ENCODE results near the gene ZNF222. TPM values are rescaled to one million over a fixed set of nuclear protein-coding genes. Genes with fewer than 3 reads are reported as not detected.
A peak's percentile ranks its signal among the peaks of the same experiment; 100 is the strongest.

ZNF222 gene
- total and polyA plus RNA-seq, 2 of the 4 experiments (the other 2 are of a cell fraction): 3.2 to 7.0 TPM

- H3K27ac ChIP-seq (ENCODE audit: insufficient read depth, low read length): no peak overlapping the region
- ChIA-PET POLR2A (ENCODE audit: unreplicated experiment) (no interaction called here), CTCF (no interaction called here)
- dilution Hi-C loops (cut with HindIII; ENCODE audit: low sequenced_read_pairs, unreplicated experiment): no loop called here
- no peaks in the 10 kb centered on the region for H3K9me1 ChIP-seq (ENCODE audit: insufficient read depth, low read length)
- no peaks in the 10 kb centered on the region for H4K20me1 ChIP-seq (ENCODE audit: insufficient read depth, low read length)
- H3K4me1 ChIP-seq (ENCODE audit: control insufficient read depth, insufficient read depth, low read length): no peaks in the 10 kb centered on the region
- no peak overlapping the region for H2AFZ ChIP-seq (replicated peaks; ENCODE audit: low read length, poor library complexity)
- no peak overlapping the region for H3K9ac ChIP-seq (ENCODE audit: low read depth, low read length)
- TF ChIP-seq CEBPB (IDR thresholded peaks at IDR 0.05; ENCODE audit: low read depth, low read length) (peak; percentile 10; the same call in 1 of the 2 replicates), ELK1 (IDR thresholded peaks at IDR 0.05; ENCODE audit: borderline replicate concordance, low read depth, low read length) (no peak)
- H2BK20ac ChIP-seq (ENCODE audit: low read depth, low read length): no peak overlapping the region
- peaks cover 18% of the 10 kb centered on the region for H3K9me3 ChIP-seq (ENCODE audit: control insufficient read depth, insufficient read depth, low read length)
- in situ Hi-C loops (cut with MboI; ENCODE audit: low sequenced_read_pairs): no loop called here
- no peaks in the 10 kb centered on the region for H3K36me3 ChIP-seq (ENCODE audit: control insufficient read depth, insufficient read depth, low read length)
- H3K18ac ChIP-seq (ENCODE audit: low read depth, low read length): no peak overlapping the region
- no peak overlapping the region for H2AK5ac ChIP-seq (ENCODE audit: low read depth, low read length)
- H3K4me2 ChIP-seq (ENCODE audit: low read depth, low read length): no peak overlapping the region
- H2BK15ac ChIP-seq (ENCODE audit: low read depth, low read length): no peak overlapping the region
- WGBS, 2 experiments (ENCODE audit: extremely low coverage in 2 of 2, insufficient read length in 1 of 2): no CpG with 5 or more reads among the region's 1 CpG
- H2AK9ac ChIP-seq (replicated peaks; ENCODE audit: low read depth, low read length, poor library complexity): no peak overlapping the region
- no peaks in the 10 kb centered on the region for H3K27me3 ChIP-seq (ENCODE audit: control insufficient read depth, insufficient read depth, low read length)
- H3K79me1 ChIP-seq (ENCODE audit: low read depth in 1 of 2, low read length in 2 of 2): no peaks in the 10 kb centered on the region; a peak in 1 of 4 replicates
- no peak overlapping the region for H2BK120ac ChIP-seq (ENCODE audit: low read depth, low read length)
- no peak overlapping the region for H4K8ac ChIP-seq (ENCODE audit: low read depth in 2 of 2, low read length in 2 of 2)
- no peak overlapping the region for H3K4me3 ChIP-seq (ENCODE audit: insufficient read depth, low read depth, low read length)
- BruUV-seq (replicated peaks): no TSS peak
- H3K14ac ChIP-seq (replicated peaks; ENCODE audit: low read depth, low read length): no peak overlapping the region
- H3K23ac ChIP-seq (ENCODE audit: low read depth, low read length): no peak overlapping the region
- no peak overlapping the region for H2BK5ac ChIP-seq (ENCODE audit: low read depth, low read length, poor library complexity, severe bottlenecking)
- H3K56ac ChIP-seq (ENCODE audit: extremely low read depth, insufficient read depth, low read length): no peak overlapping the region
- intact Hi-C loops (cut with micrococcal nuclease): no loop called here
- ATAC-seq (ENCODE audit: low read depth) (no peak), DNase-seq (no peak)
- H4K5ac ChIP-seq (ENCODE audit: low read depth, low read length): no peak overlapping the region
- H4K91ac ChIP-seq (ENCODE audit: insufficient read depth, low read depth, low read length): no peak overlapping the region
- H3K4ac ChIP-seq (ENCODE audit: low read depth, low read length): no peak overlapping the region
These were observed 48.4 kb upstream of the ZNF222 start for GRCh38 chr19:43976732-43977131.
